ENCODE measurements around the gene HADH.

DNA sequence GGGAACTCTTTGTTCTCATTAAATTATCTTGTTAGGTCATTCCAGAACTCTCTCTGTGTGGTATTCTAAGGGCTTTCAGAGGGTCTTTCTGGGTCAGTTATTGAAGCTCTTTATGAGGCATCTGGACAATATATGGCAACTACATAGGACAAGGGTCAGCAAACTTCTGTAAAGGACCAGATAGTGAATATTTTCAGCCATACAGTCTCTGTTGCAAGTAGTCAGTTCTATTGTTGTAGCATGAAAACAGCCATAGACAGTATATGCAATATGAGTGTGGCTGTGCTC is 35.1 kb downstream of the HADH start:
- TF ChIP-seq, protein P1, sequence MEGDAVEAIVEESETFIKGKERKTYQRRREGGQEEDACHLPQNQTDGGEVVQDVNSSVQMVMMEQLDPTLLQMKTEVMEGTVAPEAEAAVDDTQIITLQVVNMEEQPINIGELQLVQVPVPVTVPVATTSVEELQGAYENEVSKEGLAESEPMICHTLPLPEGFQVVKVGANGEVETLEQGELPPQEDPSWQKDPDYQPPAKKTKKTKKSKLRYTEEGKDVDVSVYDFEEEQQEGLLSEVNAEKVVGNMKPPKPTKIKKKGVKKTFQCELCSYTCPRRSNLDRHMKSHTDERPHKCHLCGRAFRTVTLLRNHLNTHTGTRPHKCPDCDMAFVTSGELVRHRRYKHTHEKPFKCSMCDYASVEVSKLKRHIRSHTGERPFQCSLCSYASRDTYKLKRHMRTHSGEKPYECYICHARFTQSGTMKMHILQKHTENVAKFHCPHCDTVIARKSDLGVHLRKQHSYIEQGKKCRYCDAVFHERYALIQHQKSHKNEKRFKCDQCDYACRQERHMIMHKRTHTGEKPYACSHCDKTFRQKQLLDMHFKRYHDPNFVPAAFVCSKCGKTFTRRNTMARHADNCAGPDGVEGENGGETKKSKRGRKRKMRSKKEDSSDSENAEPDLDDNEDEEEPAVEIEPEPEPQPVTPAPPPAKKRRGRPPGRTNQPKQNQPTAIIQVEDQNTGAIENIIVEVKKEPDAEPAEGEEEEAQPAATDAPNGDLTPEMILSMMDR (IDR thresholded peaks at IDR 0.05): no peak
- TF ChIP-seq POLR2A (IDR thresholded peaks at IDR 0.05): no peak

All from heart left ventricle (tissue), 13 donors.